HL-60/S4 (cell line): ENCODE results near the gene TAS2R13.

Source experiments
- in situ Hi-C: fragments of 300-500 bp; cut with MboI; formaldehyde crosslinking; loops from 2 replicates; pipeline ENCODE4 v1.14.3; 2022; ENCODE audit warnings: low sequenced_read_pairs

TAS2R13 gene

GRCh38 chr12:10873378-10873777, 36.0 kb downstream of the TAS2R13 start:
- in situ Hi-C loops, result no loop called here

GRCh38 chr12:10867381-10867780, 42.0 kb downstream of the TAS2R13 start:
- in situ Hi-C loops, result no loop called here

GRCh38 chr12:10863512-10864218, 45.7 kb downstream of the TAS2R13 start:
- in situ Hi-C loops, result no loop called here

- in situ Hi-C loops, result no loop called here
Measured at GRCh38 chr12:10861366-10861765, 48.0 kb downstream of the TAS2R13 start.
